Large intestine (tissue), 3 donors: ENCODE data around the gene DAB1. TPM values are rescaled to one million over a fixed set of nuclear protein-coding genes. Genes with fewer than 3 reads are reported as not detected.

Experiments used
- DNase-seq, 2 donors: peaks; one replicate each; pipeline versions ENCODE4 v3.0.0 to v3.0.0-alpha.2; 2013
- H3K27ac ChIP-seq: one replicate; pipeline ENCODE4 v1.5.1; 2013; ENCODE audit warnings: low read length
- H3K27me3 ChIP-seq: 2 replicates; pipeline ENCODE4 v1.6.1; 2013; ENCODE audit warnings: low read length; ENCODE audit not compliant: control insufficient read depth, insufficient read depth
- H3K36me3 ChIP-seq: 2 replicates; pipeline ENCODE4 v1.6.1; 2013; ENCODE audit warnings: low read length; ENCODE audit not compliant: control insufficient read depth, insufficient read depth
- H3K4me1 ChIP-seq: one replicate; pipeline ENCODE4 v1.6.1; 2013; ENCODE audit warnings: low read length; ENCODE audit not compliant: control insufficient read depth, insufficient read depth
- H3K4me3 ChIP-seq: one replicate; pipeline ENCODE4 v1.5.1; 2013; ENCODE audit warnings: low read length
- H3K9me3 ChIP-seq: one replicate; pipeline ENCODE4 v1.6.1; 2013; ENCODE audit warnings: mild to moderate bottlenecking, low read depth, low read length, moderate library complexity; ENCODE audit not compliant: control insufficient read depth
- WGBS: methylation state at CpG from one replicate; pipeline ENCODE4 v1.1.5; 2013; ENCODE audit warnings: low lambda C conversion rate; ENCODE audit not compliant: insufficient coverage; 5-methylcytosine and 5-hydroxymethylcytosine counted together
- polyA plus RNA-seq: library from polyadenylated mRNA; unstranded; fragments of 120-200 nt; gene quantifications from one replicate; pipeline ENCODE4 v1.2.1, GENCODE V29; 2013

The DAB1 gene
- polyA plus RNA-seq, 1 donor, result 63.2 TPM

DNA sequence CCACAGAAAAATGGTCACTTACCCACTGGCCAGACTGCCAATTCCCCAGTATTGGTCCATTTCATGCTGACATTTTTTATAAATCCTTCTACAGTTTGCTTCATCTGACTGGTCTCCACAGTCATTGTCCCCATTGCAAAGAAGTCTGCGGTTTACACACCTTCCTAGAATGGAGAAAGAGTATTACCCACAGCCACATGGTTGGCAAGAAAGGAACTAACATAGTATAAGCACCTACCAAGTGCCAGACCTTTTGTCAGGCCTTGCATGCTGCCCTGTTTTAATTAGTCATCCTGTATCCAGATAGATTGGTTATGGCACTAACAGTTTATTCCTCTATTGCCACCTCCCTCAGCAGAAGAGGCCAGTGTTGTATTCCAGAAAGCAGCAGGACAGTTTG is 469.2 kb downstream of the DAB1 start:
- H3K4me3 ChIP-seq, result no peak overlapping the region
- no peaks in the 10 kb centered on the region for H3K27me3 ChIP-seq
- H3K27ac ChIP-seq, result no peak overlapping the region
- H3K9me3 ChIP-seq, result no peaks in the 10 kb centered on the region
- H3K4me1 ChIP-seq, result peaks cover 13% of the 10 kb centered on the region
- no CpG with 5 or more reads among the region's 1 CpG for WGBS
- no peaks in the 10 kb centered on the region for H3K36me3 ChIP-seq
- no peak for DNase-seq

DNA sequence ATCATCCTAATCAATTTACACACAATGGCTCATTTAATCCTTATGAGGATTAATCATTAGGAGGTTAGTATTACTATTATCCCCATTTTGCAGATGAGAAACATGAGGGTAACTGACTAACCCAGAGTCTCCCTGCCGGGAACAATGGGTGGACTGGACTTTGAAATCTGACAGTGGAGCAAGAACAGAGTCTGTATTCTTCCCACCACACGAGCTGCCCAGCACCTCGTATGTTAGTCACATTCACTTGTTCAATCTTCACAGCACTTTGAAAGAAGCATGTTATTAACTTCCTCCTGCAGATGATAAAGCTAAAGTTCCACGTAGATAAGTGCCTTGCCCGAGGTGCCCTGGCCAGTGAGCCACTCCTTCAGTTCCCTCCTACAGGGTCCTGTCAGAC is 470.5 kb downstream of the DAB1 start:
- no peaks in the 10 kb centered on the region for H3K36me3 ChIP-seq
- H3K4me1 ChIP-seq, result peaks cover 13% of the 10 kb centered on the region
- no peaks in the 10 kb centered on the region for H3K27me3 ChIP-seq
- H3K27ac ChIP-seq, result no peak overlapping the region
- peak in 1 of 2 donors; percentile 65 for DNase-seq
- no peaks in the 10 kb centered on the region for H3K9me3 ChIP-seq
- WGBS, result no CpG with 5 or more reads among the region's 5 CpGs
- no peak overlapping the region for H3K4me3 ChIP-seq

DNA sequence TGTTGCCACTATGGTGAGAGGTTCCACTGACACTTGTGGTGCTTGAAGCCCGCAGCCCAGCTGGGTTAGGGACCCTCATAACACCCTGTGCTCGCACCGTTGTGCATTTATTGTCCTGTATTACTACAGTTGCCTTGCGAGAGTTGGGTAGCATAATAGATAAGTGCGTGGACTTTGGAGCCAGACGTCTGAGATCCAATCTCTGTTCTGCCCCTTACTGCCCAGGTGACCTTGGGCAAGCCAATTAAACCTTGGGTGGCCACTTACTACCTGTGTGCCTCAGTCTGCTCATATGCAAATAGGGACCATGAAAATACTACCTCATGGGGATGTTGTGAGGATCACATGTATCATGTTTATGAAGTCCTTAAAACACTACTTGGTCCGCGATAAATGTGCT is 471.4 kb downstream of the DAB1 start:
- no peak overlapping the region for H3K27ac ChIP-seq
- DNase-seq, result peak in 1 of 2 donors; percentile 53
- H3K9me3 ChIP-seq, result no peaks in the 10 kb centered on the region
- no peak overlapping the region for H3K4me3 ChIP-seq
- no peaks in the 10 kb centered on the region for H3K27me3 ChIP-seq
- no CpG with 5 or more reads among the region's 8 CpGs for WGBS
- no peaks in the 10 kb centered on the region for H3K36me3 ChIP-seq
- H3K4me1 ChIP-seq, result peaks cover 5% of the 10 kb centered on the region

DNA sequence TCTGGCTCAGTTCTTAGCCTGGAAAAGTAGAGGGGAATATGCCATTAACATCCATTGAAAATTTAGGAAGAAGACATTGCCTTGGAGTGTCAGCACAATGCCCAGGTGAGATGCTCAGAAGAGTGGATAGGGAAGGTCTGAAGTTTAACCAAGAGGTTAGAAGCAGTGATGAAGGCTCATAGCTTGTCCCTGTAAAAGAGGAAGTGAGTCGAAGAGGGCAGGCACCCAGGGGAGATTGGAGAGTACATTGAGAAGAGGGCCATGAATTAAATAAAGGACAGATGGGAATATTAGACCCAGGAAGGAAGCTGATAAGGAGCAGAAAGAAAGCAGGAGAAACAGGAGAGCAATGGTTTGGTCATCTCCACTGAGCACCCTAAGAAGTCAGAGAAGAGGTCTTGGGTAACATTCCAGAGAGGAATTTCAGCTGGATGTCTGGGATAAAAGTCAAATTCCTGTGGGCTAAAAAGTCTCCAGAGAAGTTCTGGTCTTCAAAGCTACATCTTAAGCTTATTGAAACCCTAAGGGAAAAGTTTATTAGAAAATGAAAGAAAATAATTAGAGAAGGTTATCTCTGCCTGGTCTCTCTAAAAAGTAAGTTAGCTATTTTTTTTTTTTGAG is 475.3 kb downstream of the DAB1 start:
- H3K9me3 ChIP-seq, result no peaks in the 10 kb centered on the region
- peaks cover 4% of the 10 kb centered on the region for H3K4me1 ChIP-seq
- no CpG with 5 or more reads among the region's 1 CpG for WGBS
- no peaks in the 10 kb centered on the region for H3K27me3 ChIP-seq
- no peak overlapping the region for H3K27ac ChIP-seq
- no peaks in the 10 kb centered on the region for H3K36me3 ChIP-seq
- no peak overlapping the region for H3K4me3 ChIP-seq
- DNase-seq, result no peak
